Ishikawa (cell line): ENCODE results near the gene CAMK1D.

Source experiments
- EGR1 ChIP-seq: IDR thresholded peaks from 2 replicates; pipeline ENCODE4 v1.6.1; 2012
- EP300 ChIP-seq: IDR thresholded peaks from 2 replicates; pipeline ENCODE4 v1.6.1; 2012; ENCODE audit warnings: borderline replicate concordance
- RAD21 ChIP-seq: IDR thresholded peaks from 2 replicates; pipeline ENCODE4 v1.6.1; 2012; ENCODE audit warnings: low read depth
- REST ChIP-seq: IDR thresholded peaks from 2 replicates; pipeline ENCODE4 v1.6.1; 2012; ENCODE audit warnings: low read depth, mild to moderate bottlenecking
- ZBTB7A ChIP-seq: IDR thresholded peaks from 2 replicates; pipeline ENCODE4 v1.6.1; 2012; ENCODE audit warnings: low read depth
- TF ChIP-seq, protein P1 (sequence below): IDR thresholded peaks from 2 replicates; pipeline ENCODE4 v1.6.1; 2012

- TF ChIP-seq, protein P1, sequence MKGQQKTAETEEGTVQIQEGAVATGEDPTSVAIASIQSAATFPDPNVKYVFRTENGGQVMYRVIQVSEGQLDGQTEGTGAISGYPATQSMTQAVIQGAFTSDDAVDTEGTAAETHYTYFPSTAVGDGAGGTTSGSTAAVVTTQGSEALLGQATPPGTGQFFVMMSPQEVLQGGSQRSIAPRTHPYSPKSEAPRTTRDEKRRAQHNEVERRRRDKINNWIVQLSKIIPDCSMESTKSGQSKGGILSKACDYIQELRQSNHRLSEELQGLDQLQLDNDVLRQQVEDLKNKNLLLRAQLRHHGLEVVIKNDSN, result no peak
- TF ChIP-seq REST (no peak), EP300 (no peak), EGR1 (no peak), ZBTB7A (no peak), RAD21 (no peak)
These were observed 278.8 kb downstream of the CAMK1D start for GRCh38 chr10:12628153-12628552.
